HCT116 (cell line): Measurements from ENCODE around the gene USP12. TPM values are rescaled to one million over a fixed set of nuclear protein-coding genes. Genes with fewer than 3 reads are reported as not detected.

Experiments used
- ATAC-seq: fragments of 200-7000 bp; cut with Tn5 transposase; 2 replicates; pipeline ENCODE4 v1.9.1; 2020; ENCODE audit warnings: mild to moderate bottlenecking, moderate library complexity
- BruUV-seq: library from RNA; stranded (reverse); fragments of 400-500 nt; replicated peaks from 2 replicates; lab custom pipeline; 2021; lab: Mats Ljungman, UMichigan
- CTCF ChIA-PET: fragments of 300-600 bp; sonication (Branson Sonifier 250); formaldehyde crosslinking; loops from one replicate; lab custom pipeline; 2021; ENCODE audit warnings: antibody characterized with exemption; lab: Charles Lee
- POLR2A ChIA-PET: fragments of 300-600, 350-600 bp; sonication (Branson Sonifier 250); formaldehyde crosslinking; loops from one replicate; lab custom pipeline; 2021; ENCODE audit warnings: antibody characterized with exemption; lab: Charles Lee
- RAD21 ChIA-PET, 2 experiments: fragments of 300-600 bp; sonication (Branson Sonifier 250); formaldehyde crosslinking; loops; one replicate each; lab custom pipeline; 2023; ENCODE audit warnings: low total read pairs in 2 of 2; ENCODE audit not compliant: uncharacterized antibody in 2 of 2, unreplicated experiment in 2 of 2, low non-redundant PET in 1 of 2; lab: Charles Lee
- DNase-seq: peaks from one replicate; pipeline ENCODE4 v3.0.0-alpha.2; 2010; ENCODE audit warnings: low read depth, low spot score
- H2AFZ ChIP-seq: fragments of 200-600 bp; shearing (Covaris generic), sonication (generic); 2 replicates; pipeline ENCODE4 v1.6.1; 2017; ENCODE audit warnings: low read depth, mixed run types, mixed read lengths, antibody characterized with exemption, low read length; ENCODE audit not compliant: poor library complexity, severe bottlenecking
- H3K27ac ChIP-seq: 2 replicates; pipeline ENCODE4 v1.5.1; 2012; ENCODE audit warnings: low read depth, low read length
- H3K27me3 ChIP-seq: fragments of 200-600 bp; sonication (generic); 2 replicates; pipeline ENCODE4 v1.6.1; 2016; ENCODE audit warnings: mixed run types, low read length, mixed read lengths; ENCODE audit not compliant: insufficient read depth
- H3K36me3 ChIP-seq, 2 experiments: fragments of 200-500 bp in 1 of 2; fragments of 200-600 bp in 1 of 2; sonication (Bioruptor generic) in 1 of 2; sonication (generic) in 1 of 2; 2 replicates each; pipeline versions ENCODE4 v1.5.1 to v1.6.1; 2014 to 2016; ENCODE audit warnings: low read length in 2 of 2, inconsistent platforms in 1 of 2, mixed read lengths in 1 of 2, mixed run types in 1 of 2; ENCODE audit not compliant: insufficient read depth in 2 of 2, control insufficient read depth in 1 of 2
- H3K4me1 ChIP-seq, 2 experiments: fragments of 200-600 bp in 1 of 2; sonication (generic) in 1 of 2; 2 replicates each; pipeline versions ENCODE4 v1.5.1 to v1.6.1; 2012 to 2017; ENCODE audit warnings: low read length in 2 of 2, inconsistent platforms in 1 of 2, mild to moderate bottlenecking in 1 of 2, mixed read lengths in 1 of 2, mixed run types in 1 of 2, moderate library complexity in 1 of 2; ENCODE audit not compliant: insufficient read depth in 2 of 2, control insufficient read depth in 1 of 2
- H3K4me2 ChIP-seq: fragments of 200-600 bp; sonication (generic); 2 replicates; pipeline ENCODE4 v1.6.1; 2017; ENCODE audit warnings: mixed run types, low read length, mixed read lengths
- H3K4me3 ChIP-seq, 2 experiments: fragments of 200-600 bp in 1 of 2; sonication (generic) in 1 of 2; replicated peaks in 1 of 2; 2 replicates each; pipeline ENCODE4 v1.5.1; 2011 to 2016; ENCODE audit warnings: low read length in 2 of 2, control low read depth in 1 of 2, low read depth in 1 of 2, mild to moderate bottlenecking in 1 of 2, mixed read lengths in 1 of 2, mixed run types in 1 of 2
- H3K79me2 ChIP-seq: fragments of 200-600 bp; sonication (generic); 2 replicates; pipeline ENCODE4 v1.6.1; 2017; ENCODE audit warnings: mild to moderate bottlenecking, mixed run types, low read length, moderate library complexity, mixed read lengths; ENCODE audit not compliant: insufficient read depth
- H3K9ac ChIP-seq: fragments of 200-600 bp; sonication (generic); 2 replicates; pipeline ENCODE4 v1.6.1; 2016; ENCODE audit warnings: low read length, mixed read lengths
- H3K9me2 ChIP-seq: fragments of 200-600 bp; sonication (generic), shearing (Covaris generic); 2 replicates; pipeline ENCODE4 v1.6.1; 2017; ENCODE audit warnings: mixed run types, mild to moderate bottlenecking, moderate library complexity; ENCODE audit not compliant: insufficient read depth
- H3K9me3 ChIP-seq, 2 experiments: fragments of 200-500 bp in 1 of 2; fragments of 200-600 bp in 1 of 2; sonication (Bioruptor generic) in 1 of 2; sonication (generic) in 1 of 2; 2 replicates each; pipeline ENCODE4 v1.6.1; 2014 to 2017; ENCODE audit warnings: low read length in 2 of 2, mixed read lengths in 2 of 2, inconsistent platforms in 1 of 2, low read depth in 1 of 2, mild to moderate bottlenecking in 1 of 2, mixed run types in 1 of 2, moderate library complexity in 1 of 2; ENCODE audit not compliant: control insufficient read depth in 1 of 2, insufficient read depth in 1 of 2
- H4K20me1 ChIP-seq: fragments of 200-600 bp; sonication (generic), shearing (Covaris generic); 2 replicates; pipeline ENCODE4 v1.6.1; 2017; ENCODE audit warnings: mixed run types, mild to moderate bottlenecking, moderate library complexity; ENCODE audit not compliant: insufficient read depth
- CEBPB ChIP-seq: IDR thresholded peaks from 2 replicates; pipeline ENCODE4 v1.6.1; 2012; ENCODE audit warnings: low read depth
- CTCF ChIP-seq, 3 experiments: fragments of 200-600 bp in 1 of 3; sonication (generic) in 1 of 3; IDR thresholded peaks in 2 of 3; conservative IDR thresholded peaks in 1 of 3; 2 replicates each; pipeline ENCODE4 v1.5.1; 2012 to 2017; ENCODE audit warnings: low read depth in 2 of 3, low read length in 2 of 3, antibody characterized with exemption in 1 of 3, borderline replicate concordance in 1 of 3, control low read depth in 1 of 3, mild to moderate bottlenecking in 1 of 3, mixed read lengths in 1 of 3, mixed run types in 1 of 3, moderate library complexity in 1 of 3; ENCODE audit not compliant: insufficient read depth in 1 of 3
- ELF1 ChIP-seq: IDR thresholded peaks from 2 replicates; pipeline ENCODE4 v1.6.1; 2012; ENCODE audit warnings: low read depth, borderline replicate concordance
- EZH2 ChIP-seq: fragments of 200-600 bp; sonication (generic); IDR thresholded peaks from 2 replicates; pipeline ENCODE4 v1.6.1; 2017; ENCODE audit warnings: antibody characterized with exemption, mixed run types
- FOSL1 ChIP-seq: IDR thresholded peaks from 2 replicates; pipeline ENCODE4 v1.6.1; 2012; ENCODE audit warnings: low read depth
- JUND ChIP-seq: IDR thresholded peaks from 2 replicates; pipeline ENCODE4 v1.6.1; 2012
- MAX ChIP-seq: IDR thresholded peaks from 2 replicates; pipeline ENCODE4 v1.6.1; 2012
- POLR2AphosphoS5 ChIP-seq: IDR thresholded peaks from 2 replicates; pipeline ENCODE4 v1.6.1; 2011; ENCODE audit warnings: mild to moderate bottlenecking, low read depth, low read length, moderate library complexity
- SIN3A ChIP-seq: IDR thresholded peaks from 2 replicates; pipeline ENCODE4 v1.6.1; 2012; ENCODE audit warnings: low read depth
- SP1 ChIP-seq: IDR thresholded peaks from 2 replicates; pipeline ENCODE4 v1.6.1; 2012; ENCODE audit warnings: low read depth
- SRF ChIP-seq: IDR thresholded peaks from 2 replicates; pipeline ENCODE4 v1.6.1; 2012; ENCODE audit warnings: low read depth
- YY1 ChIP-seq: IDR thresholded peaks from 2 replicates; pipeline ENCODE4 v1.6.1; 2011; ENCODE audit warnings: low read length, low read depth, moderate library complexity, mild to moderate bottlenecking; ENCODE audit not compliant: insufficient replicate concordance; ENCODE audit errors: extremely low read depth
- ZBTB33 ChIP-seq: IDR thresholded peaks from 2 replicates; pipeline ENCODE4 v1.6.1; 2011; ENCODE audit warnings: mild to moderate bottlenecking, low read length, moderate library complexity; ENCODE audit not compliant: insufficient replicate concordance; ENCODE audit errors: extremely low read depth
- ZFX ChIP-seq: fragments of 450-650 bp; IDR thresholded peaks from 2 replicates; pipeline ENCODE4 v1.6.1; 2017
- ZNF274 ChIP-seq: fragments of 200-500 bp; sonication (Bioruptor generic); IDR thresholded peaks from 2 replicates; pipeline ENCODE4 v1.6.1; 2014; ENCODE audit warnings: mild to moderate bottlenecking, low read depth, low read length, inconsistent platforms
- intact Hi-C: fragments of 100-400 bp; cut with micrococcal nuclease; formaldehyde crosslinking; loops from 2 replicates; pipeline ENCODE4 v1.10.0; 2022
- total RNA-seq: library from RNA; stranded (reverse); gene quantifications from one replicate; pipeline ENCODE4 v1.2.1, GENCODE V29; 2021; ENCODE audit not compliant: unreplicated experiment

The USP12 gene
- total RNA-seq, 1 experiment from 2014 or later: 28.3 TPM

GRCh38 chr13:27159806-27160563 lies 11.6 kb downstream of the USP12 start:
- no TSS peak for BruUV-seq
- Histone ChIP-seq H3K4me2 (no peak overlapping the region), H3K4me1 (no peaks in the 10 kb centered on the region), H3K9me2 (no peaks in the 10 kb centered on the region), H4K20me1 (peaks cover 7% of the 10 kb centered on the region; the same call in 1 of the 2 replicates), H3K79me2 (peaks cover 99% of the 10 kb centered on the region), H2AFZ (no peak overlapping the region), H3K27ac (no peak overlapping the region), H3K36me3 (no peaks in the 10 kb centered on the region; a peak in 1 of 4 replicates), H3K9me3 (no peaks in the 10 kb centered on the region), H3K27me3 (no peaks in the 10 kb centered on the region), H3K9ac (no peak overlapping the region), H3K4me3 (no peak overlapping the region)
- TF ChIP-seq EZH2 (no peak), ZNF274 (no peak), FOSL1 (no peak), MAX (no peak), CTCF (IDR thresholded peaks at IDR 0.05 in 2 of 3, conservative IDR thresholded peaks at IDR 0.05 in 1 of 3; ENCODE audit: borderline replicate concordance in 1 of 3, insufficient read depth in 1 of 3, low read depth in 2 of 3, low read length in 2 of 3) (no peak), JUND (no peak), SIN3A (no peak), ZBTB33 (no peak), ZFX (no peak), CEBPB (no peak), YY1 (no peak), SP1 (no peak), ELF1 (no peak), SRF (no peak), POLR2AphosphoS5 (no peak)
- ChIA-PET POLR2A (no interaction called here), RAD21 (no interaction called here), CTCF (interaction anchor here (0.6 kb wide), 1 partner anchor 945 kb away, joined by 3 read pairs; no protein-coding TSS in a partner anchor)
- no peak for DNase-seq
- intact Hi-C loops: no loop called here
- no peak for ATAC-seq
